A673 (cell line): ENCODE measurements around the gene SSX1. TPM values are rescaled to one million over a fixed set of nuclear protein-coding genes. Genes with fewer than 3 reads are reported as not detected.
"Not testable (repeated sequence)": the region's sequence is repeated elsewhere in the genome, so short reads cannot be mapped to it uniquely, and the experiment has no call there.

Experiments used
- BruUV-seq: library from RNA; stranded (reverse); fragments of 400-500 nt; replicated peaks from 2 replicates; lab custom pipeline; 2021; lab: Mats Ljungman, UMichigan
- CTCF ChIA-PET: fragments of 300-600 bp; sonication (Branson Sonifier 250); formaldehyde crosslinking; loops from one replicate; lab custom pipeline; 2022; ENCODE audit warnings: antibody characterized with exemption; lab: Charles Lee
- POLR2A ChIA-PET: fragments of 300-600 bp; sonication (Branson Sonifier 250); formaldehyde crosslinking; loops from one replicate; lab custom pipeline; 2022; ENCODE audit warnings: antibody characterized with exemption; ENCODE audit not compliant: low non-redundant PET; lab: Charles Lee
- DNase-seq: peaks from one replicate; pipeline ENCODE4 v3.0.0-alpha.2; 2015; ENCODE audit warnings: low spot score
- H3K27ac ChIP-seq: fragments of 200-600 bp; sonication (generic); 2 replicates; pipeline ENCODE4 v1.5.1; 2016; ENCODE audit warnings: mixed run types, low read depth, mild to moderate bottlenecking, mixed read lengths, antibody characterized with exemption, low read length; ENCODE audit not compliant: poor library complexity, severe bottlenecking
- H3K27me3 ChIP-seq: fragments of 200-600 bp; sonication (generic); replicated peaks from 2 replicates; pipeline ENCODE4 v1.6.1; 2017; ENCODE audit warnings: mixed run types, low read depth, mild to moderate bottlenecking, mixed read lengths, antibody characterized with exemption, low read length; ENCODE audit not compliant: insufficient read depth, poor library complexity
- H3K36me3 ChIP-seq: fragments of 200-600 bp; sonication (generic); 2 replicates; pipeline ENCODE4 v1.6.1; 2016; ENCODE audit warnings: mixed run types, mild to moderate bottlenecking, mixed read lengths, antibody characterized with exemption, low read length; ENCODE audit not compliant: insufficient read depth, poor library complexity, severe bottlenecking
- H3K4me1 ChIP-seq: fragments of 200-600 bp; sonication (generic); 2 replicates; pipeline ENCODE4 v1.6.1; 2017; ENCODE audit warnings: mixed run types, mild to moderate bottlenecking, mixed read lengths, antibody characterized with exemption, low read length; ENCODE audit not compliant: insufficient read depth, poor library complexity, severe bottlenecking
- H3K4me3 ChIP-seq: fragments of 200-600 bp; sonication (generic); 2 replicates; pipeline ENCODE4 v1.5.1; 2016; ENCODE audit warnings: low read depth, mixed run types, mild to moderate bottlenecking, mixed read lengths, low read length; ENCODE audit not compliant: poor library complexity, severe bottlenecking
- H3K9me3 ChIP-seq: fragments of 200-600 bp; sonication (generic); 2 replicates; pipeline ENCODE4 v1.6.1; 2016; ENCODE audit warnings: mixed run types, low read depth, mild to moderate bottlenecking, mixed read lengths, antibody characterized with exemption, low read length; ENCODE audit not compliant: poor library complexity, severe bottlenecking
- EZH2 ChIP-seq: fragments of 200-600 bp; sonication (generic); IDR thresholded peaks from 2 replicates; pipeline ENCODE4 v1.6.1; 2017; ENCODE audit warnings: borderline replicate concordance, low read depth, mild to moderate bottlenecking, mixed read lengths, antibody characterized with exemption, low read length; ENCODE audit not compliant: poor library complexity, severe bottlenecking
- intact Hi-C: fragments of 100-400 bp; cut with micrococcal nuclease; formaldehyde crosslinking; loops from one replicate; pipeline ENCODE4 v1.10.0; 2022; ENCODE audit not compliant: unreplicated experiment
- total RNA-seq: library from RNA; stranded (reverse); gene quantifications from 2 replicates; pipeline ENCODE4 v1.2.3, GENCODE V29; 2021
- TF ChIP-seq, protein P1 (sequence below): fragments of 300-800, 200-600 bp; sonication (generic); conservative IDR thresholded peaks from 2 replicates; pipeline ENCODE4 v1.5.1; 2017; ENCODE audit warnings: low read depth, mild to moderate bottlenecking, antibody characterized with exemption, low read length, moderate library complexity, mixed read lengths

The SSX1 gene
- total RNA-seq, 1 experiment from 2014 or later, result not detected

DNA sequence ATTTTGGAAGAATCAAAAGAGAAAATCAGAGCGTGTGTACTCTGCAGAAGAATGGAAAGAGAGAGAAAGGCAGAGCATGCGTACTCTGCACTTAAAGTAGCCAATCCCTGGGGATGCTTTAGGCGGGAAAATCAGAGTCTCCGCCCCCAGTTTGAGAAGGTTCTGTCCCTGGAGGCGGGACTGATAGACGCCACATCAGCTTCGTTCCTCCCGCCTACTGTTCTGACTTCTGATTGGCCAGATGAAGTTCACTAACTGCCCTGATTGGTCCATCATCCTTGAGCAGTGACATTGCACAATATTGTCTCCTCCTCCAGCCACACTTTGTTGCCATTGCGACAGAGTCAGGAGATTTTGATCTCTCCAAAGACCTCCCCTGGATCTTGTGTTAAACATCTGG is 23.8 kb downstream of the SSX1 start:
- Histone ChIP-seq H3K4me1 (no peaks in the 10 kb centered on the region), H3K27ac (no peak overlapping the region), H3K36me3 (no peaks in the 10 kb centered on the region), H3K4me3 (no peak overlapping the region), H3K9me3 (no peaks in the 10 kb centered on the region), H3K27me3 (no peaks in the 10 kb centered on the region)
- peak; percentile 17 for DNase-seq
- BruUV-seq, result no TSS peak
- POLR2A ChIA-PET, result no interaction called here
- intact Hi-C loops, result no loop called here
- no peak for TF ChIP-seq EZH2
- TF ChIP-seq, protein P1, sequence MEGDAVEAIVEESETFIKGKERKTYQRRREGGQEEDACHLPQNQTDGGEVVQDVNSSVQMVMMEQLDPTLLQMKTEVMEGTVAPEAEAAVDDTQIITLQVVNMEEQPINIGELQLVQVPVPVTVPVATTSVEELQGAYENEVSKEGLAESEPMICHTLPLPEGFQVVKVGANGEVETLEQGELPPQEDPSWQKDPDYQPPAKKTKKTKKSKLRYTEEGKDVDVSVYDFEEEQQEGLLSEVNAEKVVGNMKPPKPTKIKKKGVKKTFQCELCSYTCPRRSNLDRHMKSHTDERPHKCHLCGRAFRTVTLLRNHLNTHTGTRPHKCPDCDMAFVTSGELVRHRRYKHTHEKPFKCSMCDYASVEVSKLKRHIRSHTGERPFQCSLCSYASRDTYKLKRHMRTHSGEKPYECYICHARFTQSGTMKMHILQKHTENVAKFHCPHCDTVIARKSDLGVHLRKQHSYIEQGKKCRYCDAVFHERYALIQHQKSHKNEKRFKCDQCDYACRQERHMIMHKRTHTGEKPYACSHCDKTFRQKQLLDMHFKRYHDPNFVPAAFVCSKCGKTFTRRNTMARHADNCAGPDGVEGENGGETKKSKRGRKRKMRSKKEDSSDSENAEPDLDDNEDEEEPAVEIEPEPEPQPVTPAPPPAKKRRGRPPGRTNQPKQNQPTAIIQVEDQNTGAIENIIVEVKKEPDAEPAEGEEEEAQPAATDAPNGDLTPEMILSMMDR, result no peak
- CTCF ChIA-PET, result no interaction called here

DNA sequence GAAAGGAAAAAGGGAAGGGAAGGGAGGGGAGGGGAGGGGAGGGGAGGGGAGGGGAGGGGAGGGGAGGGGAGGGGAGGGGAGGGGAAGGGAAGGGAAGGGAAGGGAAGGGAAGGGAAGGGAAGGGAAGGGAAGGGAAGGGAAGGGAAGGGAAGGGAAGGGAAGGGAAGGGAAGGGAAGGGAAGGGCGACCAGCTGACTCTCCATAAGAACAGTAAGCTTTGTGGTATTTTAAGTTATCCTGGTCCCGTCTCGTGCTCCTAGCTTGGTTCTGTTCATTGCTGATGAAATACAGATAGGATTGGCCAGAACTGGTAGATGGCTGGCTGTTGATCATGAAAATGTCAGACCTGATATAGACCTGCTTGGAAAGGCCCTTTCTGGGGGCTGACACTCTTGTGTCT is 25.5 kb downstream of the SSX1 start:
- H3K27me3 ChIP-seq, H3K4me3 ChIP-seq, intact Hi-C loops: not testable (repeated sequence)

DNA sequence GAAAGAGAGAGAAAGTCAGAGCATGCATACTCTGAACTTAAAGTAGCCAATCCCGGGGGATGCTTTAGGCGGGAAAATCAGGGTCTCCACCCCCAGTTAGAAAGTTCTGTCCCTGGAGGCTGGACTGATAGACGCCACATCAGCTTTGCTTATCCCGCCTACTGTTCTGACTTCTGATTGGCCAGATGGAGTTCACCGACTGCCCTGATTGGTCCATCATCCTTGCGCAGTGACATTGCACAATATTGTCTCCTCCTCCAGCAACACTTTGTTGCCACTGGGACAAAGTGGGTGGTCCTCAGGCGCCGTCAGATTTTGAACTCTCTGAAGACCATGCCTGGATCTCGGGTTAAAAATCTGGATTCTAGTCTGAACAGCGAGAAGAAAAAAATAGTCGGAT is 51.0 kb downstream of the SSX1 start:
- Histone ChIP-seq H3K4me3 (no peak overlapping the region), H3K36me3 (no peaks in the 10 kb centered on the region)
- POLR2A ChIA-PET, result no interaction called here

More for the DNA sequence above, 25.5 kb downstream of the SSX1 start:
- H3K36me3 ChIP-seq, BruUV-seq, CTCF ChIA-PET, H3K9me3 ChIP-seq, H3K4me1 ChIP-seq, DNase-seq, POLR2A ChIA-PET, H3K27ac ChIP-seq: not testable (repeated sequence)

DNA sequence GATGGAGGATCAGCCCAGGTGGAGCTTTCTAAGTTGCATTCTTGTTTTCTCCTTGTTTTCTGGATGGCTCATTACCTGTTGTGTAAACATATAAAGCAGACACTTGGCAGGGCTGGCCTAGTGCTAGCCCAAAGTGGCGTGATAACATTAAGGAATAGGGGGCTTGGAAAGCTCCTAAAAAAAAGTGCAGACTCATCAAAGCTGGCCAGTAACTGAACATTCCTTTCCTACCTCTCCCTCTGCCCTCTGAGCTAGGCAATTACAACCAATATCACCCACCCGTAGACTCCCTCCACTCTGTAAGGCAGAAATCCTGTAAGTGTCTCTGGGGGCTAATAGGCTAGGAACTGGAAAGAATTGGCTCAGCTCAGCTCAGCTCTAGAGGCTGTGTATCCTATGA is 58.8 kb downstream of the SSX1 start:
- H3K27me3 ChIP-seq, intact Hi-C loops, BruUV-seq, H3K4me3 ChIP-seq, DNase-seq, H3K4me1 ChIP-seq, H3K9me3 ChIP-seq, H3K27ac ChIP-seq, H3K36me3 ChIP-seq, CTCF ChIA-PET, POLR2A ChIA-PET: not testable (repeated sequence)

More for the DNA sequence above, 51.0 kb downstream of the SSX1 start:
- TF ChIP-seq, protein P1, result no peak
- TF ChIP-seq EZH2, result no peak
- BruUV-seq, result no TSS peak
- Histone ChIP-seq H3K4me1 (no peaks in the 10 kb centered on the region), H3K27me3 (no peaks in the 10 kb centered on the region), H3K27ac (no peak overlapping the region), H3K9me3 (no peaks in the 10 kb centered on the region)
- CTCF ChIA-PET, result no interaction called here
- intact Hi-C loops, result no loop called here
- DNase-seq, result no peak

Other genes with a start within 250 kb of the SSX1 start
- not detected in 2 replicates for gene SPACA5, start 248.4 kb upstream of the SSX1 start, total RNA-seq
- 0.31 and 1.6 TPM in 2 replicates for gene ZNF630, start 183.8 kb upstream of the SSX1 start, total RNA-seq
- not detected in 2 replicates for gene SPACA5B, start 124.8 kb upstream of the SSX1 start, total RNA-seq
- not detected in 2 replicates for gene SSX5, start 58.6 kb upstream of the SSX1 start, total RNA-seq
- 0.81 and 1.2 TPM in 2 replicates for gene SSX3, start 101.3 kb downstream of the SSX1 start, total RNA-seq
- gene SSX4, start 128.1 kb downstream of the SSX1 start, total RNA-seq, result not detected in 2 replicates
- gene SSX4B, start 156.6 kb downstream of the SSX1 start, total RNA-seq, result not detected in 2 replicates
- gene SLC38A5, start 214.9 kb downstream of the SSX1 start, total RNA-seq, result 98.9 and 112 TPM in 2 replicates
- 58.3 and 61.3 TPM in 2 replicates for gene FTSJ1, start 220.8 kb downstream of the SSX1 start, total RNA-seq